Adipose tissue (tissue), 3 donors: ENCODE results near the gene EIF3D. TPM values are rescaled to one million over a fixed set of nuclear protein-coding genes. Genes with fewer than 3 reads are reported as not detected.

Experiments used
- H3K27ac ChIP-seq: one replicate; pipeline ENCODE4 v1.5.1; 2013; ENCODE audit warnings: low read depth, low read length
- WGBS, 3 donors: extraction: QIAGEN DNeasy Blood & Tissue Kit; methylation state at CpG; one replicate each; pipeline ENCODE4 v1.1.7; 2013; 5-methylcytosine and 5-hydroxymethylcytosine counted together
- polyA plus RNA-seq, 3 donors: library from polyadenylated mRNA; stranded (reverse); fragments of 200-250 nt; gene quantifications; one replicate each; pipeline ENCODE4 v1.2.3, GENCODE V29; 2013
- donor health status: healthy with polysubstance abuse.
- donor health status: Bipolar disorder and iron deficiency.
- donor health status: healthy.

EIF3D gene
- 100 to 1,000 TPM; 140 to 282 (median 154) TPM for polyA plus RNA-seq

- WGBS, 3 donors, result 0% methylated on average over 82 of the region's 82 CpGs
- H3K27ac ChIP-seq, result peak within 1 kb of the TSS; percentile 94
Observed at GRCh38 chr22:36528795-36529751, at the start of gene EIF3D. Gene EIF3D, minus strand, starts transcription at chr22:36529166. Its CDS starts 3,045 bp downstream, at chr22:36526121.

- no peak overlapping the region for H3K27ac ChIP-seq
- 79 to 83% (median 81%) methylated on average over 7 of the region's 7 CpGs for WGBS, 3 donors
Observed at GRCh38 chr22:36578619-36579018, 49.7 kb upstream of the EIF3D start.

GRCh38 chr22:36577019-36577418 lies 48.1 kb upstream of the EIF3D start:
- 80 to 85% (median 83%) methylated on average over 13 of the region's 13 CpGs for WGBS, 3 donors

GRCh38 chr22:36574728-36575127 lies 45.8 kb upstream of the EIF3D start:
- H3K27ac ChIP-seq, result no peak overlapping the region
- WGBS, 3 donors, result 94 to 100% (median 98%) methylated on average over 1 of the region's 1 CpG

More at GRCh38 chr22:36577019-36577418, 48.1 kb upstream of the EIF3D start:
- H3K27ac ChIP-seq, result no peak overlapping the region

- 49 to 64% (median 53%) methylated on average over 9 of the region's 9 CpGs for WGBS, 3 donors
- H3K27ac ChIP-seq, result no peak overlapping the region
Observed at GRCh38 chr22:36573815-36574363, 44.9 kb upstream of the EIF3D start.

GRCh38 chr22:36571991-36572390 lies 43.0 kb upstream of the EIF3D start:
- WGBS, 3 donors, result 38 to 94% (median 86%) methylated on average over 2 of the region's 2 CpGs
- H3K27ac ChIP-seq, result no peak overlapping the region

GRCh38 chr22:36569999-36570398 lies 41.0 kb upstream of the EIF3D start:
- 40 to 60% (median 45%) methylated on average over 12 of the region's 12 CpGs for WGBS, 3 donors

GRCh38 chr22:36568846-36569245 lies 39.9 kb upstream of the EIF3D start:
- WGBS, 3 donors, result 85 to 87% (median 87%) methylated on average over 6 of the region's 6 CpGs

More at GRCh38 chr22:36569999-36570398, 41.0 kb upstream of the EIF3D start:
- no peak overlapping the region for H3K27ac ChIP-seq

GRCh38 chr22:36566720-36567119 lies 37.8 kb upstream of the EIF3D start:
- no peak overlapping the region for H3K27ac ChIP-seq
- 78 to 85% (median 81%) methylated on average over 8 of the region's 8 CpGs for WGBS, 3 donors

More at GRCh38 chr22:36568846-36569245, 39.9 kb upstream of the EIF3D start:
- no peak overlapping the region for H3K27ac ChIP-seq

GRCh38 chr22:36565686-36566085 lies 36.7 kb upstream of the EIF3D start:
- WGBS, 3 donors, result 81 to 85% (median 84%) methylated on average over 6 of the region's 6 CpGs

GRCh38 chr22:36565159-36565507 lies 36.2 kb upstream of the EIF3D start:
- no peak overlapping the region for H3K27ac ChIP-seq
- 84 to 95% (median 85%) methylated on average over 5 of the region's 5 CpGs for WGBS, 3 donors

More at GRCh38 chr22:36565686-36566085, 36.7 kb upstream of the EIF3D start:
- H3K27ac ChIP-seq, result no peak overlapping the region

GRCh38 chr22:36564422-36565158 lies 35.6 kb upstream of the EIF3D start:
- no peak overlapping the region for H3K27ac ChIP-seq
- WGBS, 3 donors, result 64 to 72% (median 65%) methylated on average over 47 to 48 of the region's 48 CpGs

GRCh38 chr22:36563898-36564297 lies 34.9 kb upstream of the EIF3D start:
- no peak overlapping the region for H3K27ac ChIP-seq
- WGBS, 3 donors, result 29 to 41% (median 41%) methylated on average over 5 of the region's 5 CpGs

- no peak overlapping the region for H3K27ac ChIP-seq
- 48 to 60% (median 51%) methylated on average over 11 to 12 of the region's 12 CpGs for WGBS, 3 donors
Observed at GRCh38 chr22:36563444-36563843, 34.5 kb upstream of the EIF3D start.

GRCh38 chr22:36563001-36563400 lies 34.0 kb upstream of the EIF3D start:
- H3K27ac ChIP-seq, result no peak overlapping the region
- WGBS, 3 donors, result 58 to 66% (median 58%) methylated on average over 3 of the region's 3 CpGs

- 69 to 83% (median 69%) methylated on average over 11 of the region's 11 CpGs for WGBS, 3 donors
- H3K27ac ChIP-seq, result no peak overlapping the region
Observed at GRCh38 chr22:36562261-36562835, 33.4 kb upstream of the EIF3D start.

GRCh38 chr22:36561291-36561811 lies 32.4 kb upstream of the EIF3D start:
- WGBS, 3 donors, result 39 to 53% (median 51%) methylated on average over 6 of the region's 6 CpGs
- H3K27ac ChIP-seq, result no peak overlapping the region

GRCh38 chr22:36560001-36560400 lies 31.0 kb upstream of the EIF3D start:
- 95 to 100% (median 98%) methylated on average over 3 of the region's 3 CpGs for WGBS, 3 donors
- H3K27ac ChIP-seq, result no peak overlapping the region
